IMR-90 (cell line): ENCODE data around the gene PAMR1. TPM values are rescaled to one million over a fixed set of nuclear protein-coding genes. Genes with fewer than 3 reads are reported as not detected.

Experiments
- ATAC-seq: fragments of 200-7000 bp; cut with Tn5 transposase; 2 replicates; pipeline ENCODE4 v1.9.1; 2020; ENCODE audit warnings: low read depth, mild to moderate bottlenecking, moderate library complexity
- BruUV-seq: library from RNA; stranded (reverse); fragments of 400-500 nt; replicated peaks from 2 replicates; lab custom pipeline; 2021; lab: Mats Ljungman, UMichigan
- CTCF ChIA-PET: fragments of 300-600 bp; formaldehyde crosslinking; extraction: SDS; loops from one replicate; lab custom pipeline; 2021; ENCODE audit warnings: antibody characterized with exemption; lab: Yijun Ruan, JAX
- POLR2A ChIA-PET: fragments of 300-600 bp; sonication (Branson Sonifier 250); formaldehyde crosslinking; loops from one replicate; lab custom pipeline; 2022; ENCODE audit warnings: antibody characterized with exemption; ENCODE audit not compliant: unreplicated experiment; lab: Charles Lee
- DNase-seq: peaks from one replicate; pipeline ENCODE4 v3.0.0; 2013
- H2AFZ ChIP-seq: replicated peaks from 2 replicates; pipeline ENCODE3; 2013; ENCODE audit warnings: low read length, mild to moderate bottlenecking; ENCODE audit not compliant: poor library complexity
- H2AK5ac ChIP-seq: 2 replicates; pipeline ENCODE4 v1.6.1; 2013; ENCODE audit warnings: low read depth, low read length, inconsistent platforms
- H2AK9ac ChIP-seq: replicated peaks from 2 replicates; pipeline ENCODE3; 2013; ENCODE audit warnings: mild to moderate bottlenecking, low read depth, low read length, moderate library complexity; ENCODE audit not compliant: poor library complexity
- H2BK120ac ChIP-seq: 2 replicates; pipeline ENCODE4 v1.6.1; 2013; ENCODE audit warnings: low read depth, low read length, inconsistent platforms
- H2BK15ac ChIP-seq: 3 replicates; pipeline ENCODE4 v1.6.1; 2013; ENCODE audit warnings: low read depth, low read length, inconsistent platforms
- H2BK20ac ChIP-seq: 2 replicates; pipeline ENCODE4 v1.6.1; 2013; ENCODE audit warnings: low read depth, mild to moderate bottlenecking, inconsistent platforms, low read length, moderate library complexity
- H2BK5ac ChIP-seq: 2 replicates; pipeline ENCODE4 v1.6.1; 2013; ENCODE audit warnings: mild to moderate bottlenecking, low read depth, low read length, inconsistent platforms; ENCODE audit not compliant: poor library complexity, severe bottlenecking
- H3K14ac ChIP-seq: replicated peaks from 2 replicates; pipeline ENCODE4 v1.6.1; 2013; ENCODE audit warnings: low read depth, low read length, inconsistent platforms
- H3K18ac ChIP-seq: 2 replicates; pipeline ENCODE4 v1.6.1; 2013; ENCODE audit warnings: low read depth, low read length, control low read depth
- H3K23ac ChIP-seq: 2 replicates; pipeline ENCODE4 v1.6.1; 2013; ENCODE audit warnings: low read depth, low read length, inconsistent platforms
- H3K27ac ChIP-seq: 2 replicates; pipeline ENCODE4 v1.5.1; 2013; ENCODE audit warnings: mild to moderate bottlenecking, control low read depth, low read length; ENCODE audit not compliant: insufficient read depth
- H3K27me3 ChIP-seq: 2 replicates; pipeline ENCODE4 v1.6.1; 2013; ENCODE audit warnings: low read length; ENCODE audit not compliant: control insufficient read depth, insufficient read depth
- H3K36me3 ChIP-seq: 2 replicates; pipeline ENCODE4 v1.6.1; 2013; ENCODE audit warnings: low read length, mixed read lengths; ENCODE audit not compliant: control insufficient read depth, insufficient read depth
- H3K4ac ChIP-seq: 2 replicates; pipeline ENCODE4 v1.6.1; 2013; ENCODE audit warnings: low read depth, low read length, inconsistent platforms
- H3K4me1 ChIP-seq: 2 replicates; pipeline ENCODE4 v1.6.1; 2013; ENCODE audit warnings: low read length, mixed read lengths; ENCODE audit not compliant: control insufficient read depth, insufficient read depth
- H3K4me2 ChIP-seq: 2 replicates; pipeline ENCODE4 v1.6.1; 2013; ENCODE audit warnings: low read depth, mild to moderate bottlenecking, control low read depth, low read length, moderate library complexity
- H3K4me3 ChIP-seq: 2 replicates; pipeline ENCODE4 v1.5.1; 2013; ENCODE audit warnings: low read depth, mild to moderate bottlenecking, control low read depth, low read length, moderate library complexity; ENCODE audit not compliant: insufficient read depth
- H3K56ac ChIP-seq: 2 replicates; pipeline ENCODE4 v1.6.1; 2013; ENCODE audit warnings: low read length, inconsistent platforms; ENCODE audit not compliant: insufficient read depth; ENCODE audit errors: extremely low read depth
- H3K79me1 ChIP-seq, 2 experiments: 2 replicates each; pipeline ENCODE4 v1.6.1; 2013; ENCODE audit warnings: low read length in 2 of 2, inconsistent platforms in 1 of 2, low read depth in 1 of 2
- H3K9ac ChIP-seq: 2 replicates; pipeline ENCODE4 v1.6.1; 2013; ENCODE audit warnings: low read depth, low read length, control low read depth
- H3K9me1 ChIP-seq: 2 replicates; pipeline ENCODE4 v1.6.1; 2013; ENCODE audit warnings: low read length, inconsistent platforms; ENCODE audit not compliant: insufficient read depth
- H3K9me3 ChIP-seq: 2 replicates; pipeline ENCODE4 v1.6.1; 2013; ENCODE audit warnings: low read length; ENCODE audit not compliant: control insufficient read depth, insufficient read depth
- H4K20me1 ChIP-seq: 2 replicates; pipeline ENCODE4 v1.6.1; 2013; ENCODE audit warnings: low read length, inconsistent platforms; ENCODE audit not compliant: insufficient read depth
- H4K5ac ChIP-seq: 2 replicates; pipeline ENCODE4 v1.6.1; 2013; ENCODE audit warnings: mild to moderate bottlenecking, low read depth, low read length, control low read depth
- H4K8ac ChIP-seq, 2 experiments: 2 replicates each; pipeline ENCODE4 v1.6.1; 2013; ENCODE audit warnings: low read depth in 2 of 2, low read length in 2 of 2, control low read depth in 1 of 2, inconsistent platforms in 1 of 2
- H4K91ac ChIP-seq: 2 replicates; pipeline ENCODE4 v1.6.1; 2013; ENCODE audit warnings: low read depth, low read length, inconsistent platforms; ENCODE audit not compliant: insufficient read depth
- BHLHE40 ChIP-seq: fragments of 150-350 bp; IDR thresholded peaks from 2 replicates; pipeline ENCODE4 v1.6.1; 2016; ENCODE audit warnings: mild to moderate bottlenecking, low read depth, low read length
- CEBPB ChIP-seq: IDR thresholded peaks from 2 replicates; pipeline ENCODE4 v1.6.1; 2012; ENCODE audit warnings: low read depth, low read length, improper control_type of control experiment
- CHD1 ChIP-seq: IDR thresholded peaks from 2 replicates; pipeline ENCODE4 v1.6.1; 2012; ENCODE audit warnings: low read depth, low read length, improper control_type of control experiment
- ELK1 ChIP-seq: fragments of 150-350 bp; IDR thresholded peaks from 2 replicates; pipeline ENCODE4 v1.6.1; 2016; ENCODE audit warnings: low read depth, mild to moderate bottlenecking, low read length, moderate library complexity, borderline replicate concordance
- FOS ChIP-seq: fragments of 150-350 bp; IDR thresholded peaks from 2 replicates; pipeline ENCODE4 v1.6.1; 2016; ENCODE audit warnings: low read depth, low read length
- MAFK ChIP-seq: IDR thresholded peaks from 2 replicates; pipeline ENCODE4 v1.6.1; 2012; ENCODE audit warnings: low read depth, low read length, improper control_type of control experiment
- MAZ ChIP-seq: IDR thresholded peaks from 2 replicates; pipeline ENCODE4 v1.6.1; 2012; ENCODE audit warnings: low read depth, mild to moderate bottlenecking, low read length, improper control_type of control experiment, moderate library complexity, borderline replicate concordance
- MXI1 ChIP-seq: IDR thresholded peaks from 2 replicates; pipeline ENCODE4 v1.6.1; 2012; ENCODE audit warnings: low read depth, mild to moderate bottlenecking, low read length, moderate library complexity, borderline replicate concordance
- NFE2L2 ChIP-seq: fragments of 150-350 bp; IDR thresholded peaks from 2 replicates; pipeline ENCODE4 v1.6.1; 2016; ENCODE audit warnings: low read depth, mild to moderate bottlenecking, low read length
- POLR2A ChIP-seq: IDR thresholded peaks from 2 replicates; pipeline ENCODE4 v1.6.1; 2012; ENCODE audit warnings: mild to moderate bottlenecking, low read depth, low read length
- RAD21 ChIP-seq: IDR thresholded peaks from 2 replicates; pipeline ENCODE4 v1.6.1; 2012; ENCODE audit warnings: low read length, improper control_type of control experiment
- RCOR1 ChIP-seq: IDR thresholded peaks from 2 replicates; pipeline ENCODE4 v1.6.1; 2012; ENCODE audit warnings: mild to moderate bottlenecking, low read length, improper control_type of control experiment; ENCODE audit not compliant: insufficient replicate concordance
- RFX5 ChIP-seq: IDR thresholded peaks from 2 replicates; pipeline ENCODE4 v1.8.0; 2012; ENCODE audit warnings: low read depth, mild to moderate bottlenecking, low read length, moderate library complexity
- SMC3 ChIP-seq: fragments of 150-350 bp; IDR thresholded peaks from 2 replicates; pipeline ENCODE4 v1.6.1; 2016; ENCODE audit warnings: low read depth, mild to moderate bottlenecking, antibody characterized with exemption, low read length, moderate library complexity
- WGBS, 2 experiments: methylation state at CpG; one replicate each; pipeline versions ENCODE4 v1.1.5 to v1.1.7; 2013; ENCODE audit warnings: missing lambda C conversion rate in 2 of 2; ENCODE audit not compliant: insufficient read length in 1 of 2; ENCODE audit errors: extremely low coverage in 2 of 2; 5-methylcytosine and 5-hydroxymethylcytosine counted together
- dilution Hi-C: fragments of 300-500 bp; cut with HindIII; formaldehyde crosslinking; loops from one replicate; pipeline ENCODE4 v1.14.3; 2018; ENCODE audit warnings: low sequenced_read_pairs; ENCODE audit not compliant: unreplicated experiment
- in situ Hi-C: fragments of 300-500 bp; cut with MboI; formaldehyde crosslinking; loops from 3 replicates; pipeline ENCODE4 v1.14.3; 2019; ENCODE audit warnings: low sequenced_read_pairs, inconsistent platforms, mixed read lengths
- intact Hi-C: fragments of 100-400 bp; cut with micrococcal nuclease; formaldehyde crosslinking; loops from 2 replicates; pipeline ENCODE4 v1.10.0; 2022
- polyA plus RNA-seq, 3 experiments: library from polyadenylated mRNA; depleted of rRNA; stranded (reverse); fragments of >200 nt; gene quantifications; 2 replicates each; pipeline ENCODE4 v1.2.3, GENCODE V29; 2012; ENCODE audit warnings: low replicate concordance in 1 of 3
- total RNA-seq: library from RNA; depleted of rRNA; stranded (reverse); fragments of >200 nt; gene quantifications from 2 replicates; pipeline ENCODE4 v1.2.3, GENCODE V29; 2012
- TF ChIP-seq, protein P1 (sequence below): fragments of 150-350 bp; IDR thresholded peaks from 2 replicates; pipeline ENCODE4 v1.6.1; 2017; ENCODE audit warnings: mild to moderate bottlenecking, antibody characterized with exemption, low read length, low read depth
- TF ChIP-seq, protein P2 (sequence below): conservative IDR thresholded peaks from 2 replicates; pipeline ENCODE4 v1.5.1; 2012; ENCODE audit warnings: mild to moderate bottlenecking, low read depth, low read length, improper control_type of control experiment

Gene PAMR1
- total and polyA plus RNA-seq, 2 of the 4 experiments (the other 2 are of a cell fraction), result 70.7 to 80.7 TPM

GRCh38 chr11:35477901-35478300 lies 47.5 kb downstream of the PAMR1 start:
- Histone ChIP-seq H3K27ac (no peak overlapping the region), H4K5ac (no peak overlapping the region), H4K20me1 (no peaks in the 10 kb centered on the region), H2AK5ac (no peak overlapping the region), H3K9me3 (peaks cover under 1% of the 10 kb centered on the region), H2BK15ac (no peak overlapping the region), H2AK9ac (no peak overlapping the region), H4K8ac (no peak overlapping the region), H3K14ac (no peak overlapping the region), H2BK120ac (no peak overlapping the region; the same call in 1 of the 2 replicates), H3K9ac (no peak overlapping the region), H3K23ac (no peak overlapping the region), H2AFZ (no peak overlapping the region), H2BK5ac (no peak overlapping the region), H3K4me1 (no peaks in the 10 kb centered on the region; the same call in 1 of the 2 replicates), H3K56ac (no peak overlapping the region), H3K18ac (no peak overlapping the region), H3K9me1 (peaks cover 8% of the 10 kb centered on the region), H3K79me1 (peaks cover 0 to 20% of the 10 kb centered on the region in 2 experiments; a peak in 1 of 4 replicates), H3K4ac (no peak overlapping the region), H3K4me2 (no peak overlapping the region), H2BK20ac (no peak overlapping the region), H3K36me3 (peaks cover 22% of the 10 kb centered on the region), H3K27me3 (no peaks in the 10 kb centered on the region), H4K91ac (no peak overlapping the region), H3K4me3 (no peak overlapping the region)
- TF ChIP-seq SMC3 (no peak), NFE2L2 (no peak), CEBPB (no peak), MXI1 (no peak), POLR2A (no peak), ELK1 (no peak), MAFK (no peak), RCOR1 (no peak), RFX5 (no peak), BHLHE40 (no peak), CHD1 (no peak), MAZ (no peak), RAD21 (no peak), FOS (no peak)
- TF ChIP-seq, protein P1, sequence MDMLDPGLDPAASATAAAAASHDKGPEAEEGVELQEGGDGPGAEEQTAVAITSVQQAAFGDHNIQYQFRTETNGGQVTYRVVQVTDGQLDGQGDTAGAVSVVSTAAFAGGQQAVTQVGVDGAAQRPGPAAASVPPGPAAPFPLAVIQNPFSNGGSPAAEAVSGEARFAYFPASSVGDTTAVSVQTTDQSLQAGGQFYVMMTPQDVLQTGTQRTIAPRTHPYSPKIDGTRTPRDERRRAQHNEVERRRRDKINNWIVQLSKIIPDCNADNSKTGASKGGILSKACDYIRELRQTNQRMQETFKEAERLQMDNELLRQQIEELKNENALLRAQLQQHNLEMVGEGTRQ, result no peak
- TF ChIP-seq, protein P2, sequence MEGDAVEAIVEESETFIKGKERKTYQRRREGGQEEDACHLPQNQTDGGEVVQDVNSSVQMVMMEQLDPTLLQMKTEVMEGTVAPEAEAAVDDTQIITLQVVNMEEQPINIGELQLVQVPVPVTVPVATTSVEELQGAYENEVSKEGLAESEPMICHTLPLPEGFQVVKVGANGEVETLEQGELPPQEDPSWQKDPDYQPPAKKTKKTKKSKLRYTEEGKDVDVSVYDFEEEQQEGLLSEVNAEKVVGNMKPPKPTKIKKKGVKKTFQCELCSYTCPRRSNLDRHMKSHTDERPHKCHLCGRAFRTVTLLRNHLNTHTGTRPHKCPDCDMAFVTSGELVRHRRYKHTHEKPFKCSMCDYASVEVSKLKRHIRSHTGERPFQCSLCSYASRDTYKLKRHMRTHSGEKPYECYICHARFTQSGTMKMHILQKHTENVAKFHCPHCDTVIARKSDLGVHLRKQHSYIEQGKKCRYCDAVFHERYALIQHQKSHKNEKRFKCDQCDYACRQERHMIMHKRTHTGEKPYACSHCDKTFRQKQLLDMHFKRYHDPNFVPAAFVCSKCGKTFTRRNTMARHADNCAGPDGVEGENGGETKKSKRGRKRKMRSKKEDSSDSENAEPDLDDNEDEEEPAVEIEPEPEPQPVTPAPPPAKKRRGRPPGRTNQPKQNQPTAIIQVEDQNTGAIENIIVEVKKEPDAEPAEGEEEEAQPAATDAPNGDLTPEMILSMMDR, result no peak
- ChIA-PET CTCF (no interaction called here), POLR2A (no interaction called here)
- dilution Hi-C loops (no loop called here), in situ Hi-C loops (no loop called here), intact Hi-C loops (no loop called here)
- ATAC-seq (no peak), DNase-seq (no peak)
- 43% methylated on average over 1 of the region's 4 CpGs; no CpG with 5 or more reads in 1 of the 2 experiments for WGBS, 2 experiments
- BruUV-seq, result no TSS peak
